Glomerular visceral epithelial cell (primary cell): ENCODE results near the gene MLN.
"Not testable (repeated sequence)": the region's sequence is repeated elsewhere in the genome, so short reads cannot be mapped to it uniquely, and the experiment has no call there.

ENCODE experiments used
- DNase-seq: peaks from one replicate; pipeline ENCODE4 v3.0.0-alpha.2; 2016; ENCODE audit errors: extremely low spot score

The MLN gene

DNA sequence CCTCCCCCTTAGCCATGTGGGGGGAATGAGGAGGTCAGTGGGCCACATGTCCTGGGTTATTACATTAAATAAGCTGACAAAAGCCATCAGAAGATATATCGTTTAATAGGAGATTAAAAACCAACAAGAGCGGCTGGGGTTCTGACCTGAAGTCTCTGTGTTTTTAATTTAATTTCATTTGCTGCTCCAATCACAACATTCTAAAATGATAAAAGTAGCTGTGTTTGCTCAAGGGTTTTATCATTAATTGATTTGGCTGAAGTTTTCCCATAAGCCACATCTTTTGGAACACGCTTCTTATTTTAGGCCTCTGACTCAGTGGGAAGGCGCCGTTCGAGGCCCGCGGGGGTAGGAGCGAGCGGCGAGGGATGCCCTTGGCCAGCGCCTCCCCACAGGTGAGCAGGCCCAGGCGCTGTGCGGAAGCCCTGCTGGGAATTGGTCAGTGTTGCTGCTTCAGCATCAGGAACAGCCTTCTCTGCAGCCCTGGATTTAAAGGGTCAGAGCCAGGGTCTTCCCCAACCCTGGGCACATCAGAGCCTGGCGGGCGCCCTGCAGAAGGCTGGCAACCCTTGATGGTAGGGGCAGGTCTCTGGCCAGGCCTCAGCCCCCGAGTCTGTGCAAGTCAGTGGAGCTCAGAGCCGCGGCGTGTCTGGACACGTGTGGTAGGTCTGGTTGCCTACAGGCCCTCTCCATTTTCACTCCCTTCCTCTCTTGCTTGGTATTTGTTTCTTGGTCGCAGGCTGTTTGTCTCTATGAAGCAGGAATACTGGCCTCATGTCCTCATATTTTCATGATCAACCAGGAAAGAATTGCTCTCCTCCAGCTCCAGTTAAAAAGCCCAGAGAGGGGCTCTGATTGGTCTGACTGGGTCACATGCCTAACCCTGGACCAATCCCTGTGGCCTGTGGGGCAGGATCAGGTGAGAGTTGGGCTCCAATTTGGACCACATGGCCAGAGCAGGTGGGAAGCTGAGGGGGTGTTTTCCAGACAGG, 30.9 kb upstream of the MLN start:
- no peak for DNase-seq

DNA sequence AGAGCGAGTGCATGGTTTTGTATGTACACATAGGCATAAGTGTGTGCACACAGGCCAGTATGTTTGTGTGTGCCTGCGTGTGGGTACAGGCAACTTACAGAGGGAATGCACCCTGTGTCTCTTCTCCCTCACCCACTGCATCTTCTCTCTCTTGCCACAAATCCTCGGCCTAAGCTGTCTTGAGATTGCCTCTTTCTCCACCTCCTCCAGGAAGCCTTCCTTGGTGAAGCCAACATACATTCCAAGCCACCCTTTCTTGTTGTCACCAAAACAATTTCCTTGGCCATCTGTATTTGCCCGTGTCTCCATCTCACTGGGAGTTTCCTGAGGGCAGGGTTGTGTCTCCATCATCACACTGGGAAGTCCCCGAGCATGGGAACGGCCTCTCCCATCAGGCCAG, 29.8 kb upstream of the MLN start:
- no peak for DNase-seq

DNA sequence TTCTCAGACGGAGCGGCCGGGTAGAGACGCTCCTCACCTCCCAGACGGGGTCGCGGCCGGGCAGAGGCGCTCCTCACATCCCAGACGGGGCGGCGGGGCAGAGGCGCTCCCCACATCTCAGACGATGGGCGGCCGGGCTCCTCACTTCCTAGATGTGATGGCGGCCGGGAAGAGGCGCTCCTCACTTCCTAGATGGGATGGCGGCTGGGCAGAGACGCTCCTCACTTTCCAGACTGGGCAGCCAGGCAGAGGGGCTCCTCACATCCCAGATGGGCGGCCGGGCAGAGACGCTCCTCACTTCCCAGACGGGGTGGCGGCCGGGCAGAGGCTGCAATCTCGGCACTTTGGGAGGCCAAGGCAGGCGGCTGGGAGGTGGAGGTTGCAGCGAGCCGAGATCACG, 29.0 kb upstream of the MLN start:
- not testable (repeated sequence) for DNase-seq

GRCh38 chr6:33831725-33832124, 27.9 kb upstream of the MLN start:
- DNase-seq = not testable (repeated sequence)

DNA sequence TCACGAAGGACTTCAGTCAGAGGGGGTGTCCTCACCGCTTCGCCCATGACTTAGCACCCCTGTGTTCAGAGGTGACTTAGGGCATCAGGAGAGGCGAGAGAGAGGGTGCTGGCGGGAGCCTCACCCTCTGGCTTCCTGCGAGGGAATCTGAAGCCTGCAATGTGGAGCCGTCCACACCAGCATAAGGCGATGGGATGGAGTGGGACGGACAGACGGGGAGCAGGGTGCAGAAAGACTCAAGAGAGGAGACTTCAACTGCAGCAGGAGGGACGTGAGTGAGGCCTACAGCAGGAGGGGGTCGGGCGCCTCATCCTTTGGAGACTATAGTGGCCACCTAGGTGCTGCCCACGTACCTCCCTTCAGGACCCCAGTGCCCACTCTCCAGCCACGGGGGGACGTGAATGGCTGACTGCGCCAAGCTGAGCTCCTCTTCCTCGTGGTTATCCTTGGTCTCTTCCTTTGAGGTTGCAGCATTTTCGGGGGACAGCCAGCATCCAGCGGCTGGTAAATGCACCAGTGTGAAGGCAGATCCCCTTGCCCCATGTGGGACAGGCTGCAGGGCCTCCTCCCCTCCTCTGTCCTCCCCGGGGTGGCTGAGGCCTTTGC, 26.9 kb upstream of the MLN start:
- DNase-seq = no peak

- DNase-seq = no peak
Observed at GRCh38 chr6:33828764-33829731, 25.2 kb upstream of the MLN start.

DNA sequence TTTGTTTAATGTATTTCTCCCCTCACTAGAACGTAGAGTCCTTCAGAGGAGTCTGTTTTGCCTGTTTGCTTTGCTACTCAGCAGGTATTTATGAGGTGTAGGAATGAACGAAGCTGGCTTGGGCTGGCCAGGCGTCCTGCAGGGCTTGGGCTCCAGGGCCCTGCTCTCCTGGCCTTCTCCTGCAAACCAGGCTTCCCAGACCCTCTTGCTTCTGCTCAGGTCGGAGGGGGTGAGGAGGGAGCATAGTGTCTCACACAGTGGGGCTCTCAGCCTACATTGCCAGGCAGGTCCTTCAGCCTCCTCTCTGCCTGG, 24.6 kb upstream of the MLN start:
- DNase-seq = no peak

- DNase-seq = no peak
Observed at GRCh38 chr6:33827546-33828451, 24.0 kb upstream of the MLN start.

DNA sequence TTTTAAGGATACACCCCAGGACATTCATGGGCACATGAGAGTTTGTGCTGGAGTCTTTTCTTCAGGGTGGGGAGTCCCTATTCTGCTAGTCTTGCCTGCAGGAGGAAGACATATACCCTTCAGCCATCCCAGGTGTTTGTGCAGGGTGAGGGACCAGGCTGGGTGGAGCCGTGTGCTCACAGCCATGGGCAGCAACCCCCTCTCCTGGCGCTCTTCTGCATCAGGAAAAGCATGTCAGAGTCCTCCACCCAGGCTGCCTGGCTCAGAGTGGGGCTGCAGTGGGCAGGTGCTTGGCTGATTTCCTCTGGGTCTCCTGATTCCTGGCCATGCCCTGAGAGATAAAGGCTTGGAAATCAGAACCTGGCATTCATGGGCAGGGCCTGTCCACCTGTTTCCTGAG, 22.7 kb upstream of the MLN start:
- no peak for DNase-seq

DNA sequence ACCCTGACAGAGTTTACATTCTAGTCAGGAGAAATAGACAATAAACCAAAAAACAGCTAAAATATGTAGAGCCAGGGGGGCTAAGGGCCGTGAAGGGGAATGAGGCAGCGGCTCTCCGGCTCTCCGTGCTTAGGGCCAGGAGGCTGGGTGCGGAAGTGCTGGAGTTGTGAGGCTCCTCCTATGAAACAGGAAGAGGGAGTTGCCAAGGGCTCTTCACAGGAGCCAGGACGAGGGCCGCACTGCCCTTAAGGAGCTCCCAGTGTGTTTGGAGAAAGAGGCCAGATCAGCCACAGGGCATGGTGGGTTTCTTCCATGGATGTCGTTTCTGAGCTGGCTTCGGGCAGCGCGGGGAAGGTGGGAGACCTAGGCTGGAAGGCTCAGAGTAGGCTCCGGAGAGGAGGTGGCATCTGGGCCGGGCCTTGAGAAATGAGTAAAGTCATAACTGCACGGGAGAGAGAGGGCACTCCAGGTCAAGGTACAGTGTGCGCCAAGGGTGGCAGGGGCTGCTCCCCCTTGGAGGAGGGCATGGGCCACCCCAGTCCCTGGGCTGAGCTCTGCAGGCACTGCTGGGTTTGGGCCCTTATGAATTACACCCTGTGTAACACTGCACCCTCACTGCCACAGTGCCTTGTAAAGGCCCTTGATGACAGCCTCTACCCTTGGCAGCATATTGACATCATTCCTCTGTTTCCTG, 20.8 kb upstream of the MLN start:
- DNase-seq = peak; percentile 17

DNA sequence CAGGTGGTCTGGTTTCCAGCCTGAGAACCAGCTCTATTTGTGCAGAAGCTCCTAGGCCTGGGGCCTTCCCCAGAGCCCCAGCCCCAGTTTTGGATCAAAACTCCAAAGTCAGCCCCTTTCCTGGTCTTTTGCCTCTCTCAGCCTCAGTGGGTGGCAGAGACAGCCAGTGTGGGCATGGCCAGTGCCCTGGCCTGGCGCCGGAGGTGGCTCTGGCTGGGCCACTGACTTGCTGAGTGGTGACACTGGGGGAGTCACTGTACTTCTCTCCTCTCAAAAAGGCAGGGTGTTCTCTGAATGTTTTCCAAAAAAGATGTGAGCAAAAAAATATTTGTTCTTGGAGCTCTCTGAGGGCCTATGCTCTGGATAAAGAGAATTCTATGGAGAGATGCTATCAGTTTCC, 20.0 kb upstream of the MLN start:
- DNase-seq = no peak

DNA sequence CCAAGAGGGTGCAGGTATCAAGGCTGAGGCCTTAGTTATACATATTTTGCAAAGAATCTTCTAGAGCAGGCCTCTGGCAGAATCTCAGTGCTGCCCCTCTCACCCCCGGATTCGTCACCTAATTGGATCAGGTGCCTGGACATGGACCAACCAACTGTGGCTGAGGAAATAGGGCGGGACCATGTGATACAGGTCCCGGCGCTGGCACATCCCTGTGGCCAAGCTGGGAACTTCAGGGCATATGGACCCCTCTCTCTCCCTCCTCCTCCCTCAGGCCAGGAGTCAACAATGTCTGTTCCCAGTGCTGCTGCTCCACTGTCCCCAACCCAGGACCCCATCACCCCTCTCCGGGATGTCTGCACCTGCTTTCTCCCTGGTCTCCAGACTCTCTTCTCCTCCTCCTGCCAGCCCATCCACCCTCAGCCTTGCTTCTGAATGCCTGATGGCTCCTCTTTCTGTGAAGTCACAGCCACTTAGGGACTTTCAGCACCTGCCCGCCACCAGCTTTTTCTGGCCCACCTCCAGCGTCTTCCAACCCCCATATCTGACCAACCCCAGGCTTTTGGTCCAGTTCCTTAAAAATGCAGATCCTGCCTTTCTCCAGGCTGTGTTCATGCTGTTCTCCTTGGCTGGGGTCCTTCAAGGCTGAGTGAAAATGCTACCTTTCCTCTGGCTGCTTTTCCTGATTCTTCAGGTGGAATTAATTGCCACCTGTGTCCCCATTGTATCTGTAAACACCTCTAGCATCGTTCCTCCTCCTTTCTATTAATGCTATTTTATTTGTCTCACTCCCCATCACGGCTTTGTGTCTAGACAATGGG, 19.0 kb upstream of the MLN start:
- peak; percentile 35 for DNase-seq

DNA sequence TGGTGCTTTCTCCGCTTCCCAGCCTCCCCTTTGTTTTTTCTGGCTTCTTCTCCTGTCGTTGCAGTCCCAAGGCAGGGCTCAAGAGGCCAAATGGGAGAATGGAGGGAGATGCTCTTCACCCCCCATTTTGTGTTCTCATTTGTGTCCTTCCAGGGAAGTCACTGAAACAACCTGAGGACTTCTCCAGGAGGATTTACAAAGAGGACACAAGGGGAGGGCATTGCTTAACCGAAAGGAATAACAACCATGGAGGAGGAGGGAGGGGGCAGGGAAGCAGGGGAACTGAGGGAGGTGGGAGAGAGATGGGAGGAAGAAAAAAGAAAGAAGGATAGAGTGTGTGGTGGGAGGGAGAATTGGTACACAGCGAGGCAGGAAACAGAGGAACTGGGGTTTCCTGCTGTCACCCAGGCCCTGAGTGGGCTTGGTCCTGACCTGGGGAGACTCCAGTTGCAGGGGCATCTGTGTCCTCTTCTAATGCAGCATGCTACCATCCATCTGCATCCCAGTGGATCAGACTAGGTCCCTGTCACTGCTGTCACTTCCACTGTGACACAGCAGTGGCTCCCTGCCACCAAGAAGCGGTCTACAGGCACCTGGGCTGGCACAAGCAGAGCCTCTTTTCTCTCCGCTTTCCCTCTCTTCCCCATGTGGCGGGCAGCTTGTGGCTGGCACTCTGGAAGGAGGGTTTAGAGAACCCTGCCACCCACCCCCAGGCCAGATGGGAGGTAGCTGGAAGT, 17.1 kb upstream of the MLN start:
- no peak for DNase-seq

- no peak for DNase-seq
Observed at GRCh38 chr6:33820243-33820642, 16.4 kb upstream of the MLN start.

GRCh38 chr6:33819021-33819420, 15.2 kb upstream of the MLN start:
- no peak for DNase-seq

GRCh38 chr6:33818293-33818692, 14.5 kb upstream of the MLN start:
- DNase-seq = no peak

- DNase-seq = no peak
Observed at GRCh38 chr6:33817489-33817888, 13.7 kb upstream of the MLN start.

GRCh38 chr6:33816911-33817310, 13.1 kb upstream of the MLN start:
- no peak for DNase-seq

GRCh38 chr6:33815854-33816253, 12.1 kb upstream of the MLN start:
- DNase-seq = no peak
